Effector memory CD4-positive, alpha-beta T cell (primary cell): Measurements from ENCODE around the gene TLDC2.
"Not testable (repeated sequence)": the region's sequence is repeated elsewhere in the genome, so short reads cannot be mapped to it uniquely, and the experiment has no call there.

Source experiments
- DNase-seq, 3 donors: peaks; one replicate each; pipeline ENCODE4 v3.0.0-alpha.2; 2020
- H3K27ac ChIP-seq: 2 replicates; pipeline ENCODE4 v1.7.0; 2013; ENCODE audit warnings: mild to moderate bottlenecking, low read length, moderate library complexity; ENCODE audit not compliant: insufficient read depth, poor library complexity, severe bottlenecking
- H3K27me3 ChIP-seq: replicated peaks from 2 replicates; pipeline ENCODE4 v1.7.0; 2013; ENCODE audit warnings: mild to moderate bottlenecking, low read length; ENCODE audit not compliant: insufficient read depth, control insufficient read depth, poor library complexity, severe bottlenecking
- H3K36me3 ChIP-seq: 2 replicates; pipeline ENCODE4 v1.7.0; 2013; ENCODE audit warnings: mild to moderate bottlenecking, low read length, moderate library complexity; ENCODE audit not compliant: control insufficient read depth, insufficient read depth
- H3K4me1 ChIP-seq: 2 replicates; pipeline ENCODE4 v1.7.0; 2013; ENCODE audit warnings: low read length, mild to moderate bottlenecking; ENCODE audit not compliant: control insufficient read depth, insufficient read depth, poor library complexity, severe bottlenecking
- H3K4me3 ChIP-seq: 2 replicates; pipeline ENCODE4 v1.7.0; 2013; ENCODE audit warnings: low read length, low read depth, mild to moderate bottlenecking; ENCODE audit not compliant: insufficient read depth, poor library complexity, severe bottlenecking
- H3K9me3 ChIP-seq: 2 replicates; pipeline ENCODE4 v1.7.0; 2013; ENCODE audit warnings: mild to moderate bottlenecking, low read length, moderate library complexity; ENCODE audit not compliant: control insufficient read depth

The TLDC2 gene

DNA sequence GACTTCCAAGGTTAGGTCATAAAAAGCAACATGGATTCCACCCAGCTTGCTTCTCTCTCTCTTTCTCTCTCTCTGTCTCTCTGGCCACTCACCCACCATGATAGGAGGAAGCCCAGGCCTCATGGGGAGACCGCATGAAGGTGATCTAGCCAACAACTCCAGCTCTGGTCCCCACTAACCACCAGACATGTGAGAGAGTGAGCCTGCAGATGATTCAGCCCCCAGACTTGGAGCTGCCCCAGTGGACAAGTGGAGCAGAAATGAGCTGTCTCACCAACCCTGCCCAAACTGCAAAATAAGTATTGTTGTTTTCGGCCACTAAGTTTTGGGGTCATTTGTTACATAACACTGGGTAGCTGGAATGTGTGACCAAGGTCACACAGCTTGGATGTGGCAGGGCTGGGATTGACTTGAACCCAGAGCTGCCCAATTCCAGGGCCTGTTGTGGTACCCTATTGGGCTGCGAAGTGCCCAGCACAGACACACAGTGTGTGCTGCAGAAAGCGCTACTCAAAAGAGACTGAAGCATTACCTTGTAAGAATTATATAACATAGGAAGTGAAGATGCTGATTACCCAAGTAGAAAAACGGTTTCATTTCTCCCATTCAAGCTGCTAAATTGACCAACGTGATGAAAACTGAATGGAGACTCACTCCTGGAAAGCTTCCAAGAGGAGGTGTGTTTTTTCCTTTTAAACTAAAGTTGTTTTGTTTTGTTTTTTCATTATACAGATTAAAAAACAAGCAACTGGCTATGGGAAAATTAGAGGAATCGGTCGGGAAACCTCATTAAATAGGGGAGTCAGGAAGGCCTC, 9.1 kb upstream of the TLDC2 start:
- H3K27me3 ChIP-seq: peaks cover 2% of the 10 kb centered on the region
- DNase-seq: no peak
- no peak overlapping the region for H3K4me3 ChIP-seq
- no peaks in the 10 kb centered on the region for H3K9me3 ChIP-seq
- no peaks in the 10 kb centered on the region for H3K36me3 ChIP-seq
- H3K4me1 ChIP-seq: no peaks in the 10 kb centered on the region
- H3K27ac ChIP-seq: no peak overlapping the region

DNA sequence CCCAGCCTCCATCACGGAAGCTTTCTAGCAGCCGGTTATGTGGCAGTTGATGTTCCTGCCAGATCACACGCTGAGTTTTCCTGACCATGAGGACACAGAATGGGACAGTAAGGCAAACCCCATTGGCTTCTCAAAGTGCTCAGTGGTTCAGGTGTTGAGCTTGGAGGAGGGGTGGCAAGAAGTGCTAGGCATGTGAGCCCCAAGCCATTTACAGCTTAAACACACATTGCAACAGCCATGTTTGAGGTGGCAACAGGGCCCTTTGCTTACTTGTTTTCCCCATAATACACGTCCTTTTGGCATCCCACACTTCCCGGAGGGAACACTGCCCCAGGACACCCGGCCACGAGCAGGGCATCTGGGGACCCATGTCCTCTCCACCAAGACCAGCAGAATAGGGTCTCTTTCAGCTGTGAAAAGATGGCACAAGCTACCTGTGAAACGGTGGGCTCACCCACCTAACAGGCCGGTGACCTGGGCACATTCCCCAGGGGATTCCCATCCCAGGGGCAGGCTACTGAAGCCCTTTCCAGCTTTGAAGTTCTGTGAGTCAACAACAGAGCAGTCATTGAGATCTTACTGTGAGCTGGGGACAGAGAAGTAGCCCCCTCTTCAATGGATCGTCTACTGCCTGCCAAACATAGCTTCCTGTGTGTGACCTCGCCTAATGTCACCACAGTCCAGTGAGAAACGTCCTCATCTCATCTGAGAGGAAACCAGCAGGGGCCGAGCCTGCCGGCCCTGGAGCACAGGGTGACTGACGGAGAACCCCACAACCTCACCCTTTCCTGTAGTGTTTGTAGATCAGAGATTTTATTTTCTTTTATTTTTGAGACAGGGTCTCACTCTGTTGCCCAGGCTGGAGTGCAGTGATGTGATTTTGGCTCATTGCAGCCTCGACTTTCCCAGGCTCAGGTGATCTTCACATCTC, 4.0 kb upstream of the TLDC2 start:
- H3K4me3 ChIP-seq: no peak overlapping the region
- no peaks in the 10 kb centered on the region for H3K36me3 ChIP-seq
- no peaks in the 10 kb centered on the region for H3K9me3 ChIP-seq
- no peaks in the 10 kb centered on the region for H3K27me3 ChIP-seq
- no peaks in the 10 kb centered on the region for H3K4me1 ChIP-seq
- DNase-seq: no peak
- no peak overlapping the region for H3K27ac ChIP-seq

DNA sequence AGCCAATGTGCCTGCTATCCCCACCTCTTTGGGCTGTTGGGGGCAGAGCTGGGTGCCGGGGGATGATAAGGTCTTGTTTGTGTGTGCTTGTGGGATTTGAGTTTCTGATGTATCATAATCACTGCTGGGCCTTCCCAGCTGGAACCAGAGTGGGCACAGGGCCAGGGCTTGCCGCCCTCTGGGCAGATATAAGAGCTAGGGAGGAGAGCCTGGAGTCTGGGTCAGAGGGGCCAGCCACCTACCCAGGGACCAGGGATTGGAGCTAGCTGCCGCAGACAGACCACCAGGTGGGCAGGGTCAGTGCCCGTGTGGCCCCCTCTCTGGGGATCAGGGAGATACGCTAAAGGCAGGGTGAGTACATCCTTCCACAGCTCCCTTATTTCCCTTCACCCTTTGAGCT, 3.1 kb upstream of the TLDC2 start:
- Histone ChIP-seq H3K27ac (no peak overlapping the region), H3K9me3 (no peaks in the 10 kb centered on the region), H3K27me3 (no peaks in the 10 kb centered on the region), H3K4me3 (no peak overlapping the region), H3K36me3 (no peaks in the 10 kb centered on the region), H3K4me1 (no peaks in the 10 kb centered on the region)
- DNase-seq: no peak

DNA sequence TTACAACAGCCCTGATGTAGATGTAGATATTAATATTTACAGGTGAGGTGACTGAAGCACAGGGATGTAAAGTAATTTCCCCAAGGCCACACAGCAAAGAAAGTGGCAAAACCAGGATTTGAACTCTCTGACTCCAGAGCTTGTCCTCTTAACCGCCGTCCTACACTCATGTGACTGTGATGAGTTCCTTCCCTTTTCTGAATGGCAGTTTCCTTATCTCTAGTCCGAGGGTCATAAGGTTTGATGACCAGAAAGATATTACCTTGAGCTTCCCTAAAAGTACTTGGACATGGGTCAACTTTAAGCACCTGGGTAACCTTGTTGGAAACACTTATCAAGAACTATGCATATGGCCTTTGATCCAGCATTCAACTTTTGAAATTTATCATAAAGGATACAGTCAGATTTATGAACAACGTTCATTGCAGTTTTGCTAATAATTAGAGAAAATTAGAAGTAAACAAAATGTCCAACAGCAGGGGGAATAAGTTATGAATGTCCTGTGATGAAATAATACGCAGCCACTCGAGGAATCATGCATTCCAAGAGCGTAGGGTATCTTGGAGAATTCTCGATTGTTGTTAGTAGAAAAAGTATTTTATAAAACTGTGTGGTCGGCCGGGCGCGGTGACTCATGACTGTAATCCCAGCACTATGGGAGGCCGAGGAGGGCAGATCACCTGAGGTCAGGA, 2.3 kb upstream of the TLDC2 start:
- H3K4me3 ChIP-seq: no peak overlapping the region
- DNase-seq: no peak
- no peaks in the 10 kb centered on the region for H3K9me3 ChIP-seq
- no peaks in the 10 kb centered on the region for H3K27me3 ChIP-seq
- no peak overlapping the region for H3K27ac ChIP-seq
- H3K4me1 ChIP-seq: no peaks in the 10 kb centered on the region
- no peaks in the 10 kb centered on the region for H3K36me3 ChIP-seq

- not testable (repeated sequence) for H3K36me3 ChIP-seq, H3K27me3 ChIP-seq, H3K4me3 ChIP-seq
Measured at GRCh38 chr20:36875093-36875492, 845 bp upstream of the TLDC2 start.

GRCh38 chr20:36876473-36876833, 515 bp downstream of the TLDC2 start:
- H3K27me3 ChIP-seq: no peaks in the 10 kb centered on the region
- H3K9me3 ChIP-seq: no peaks in the 10 kb centered on the region
- H3K4me3 ChIP-seq: no peak overlapping the region
- H3K36me3 ChIP-seq: no peaks in the 10 kb centered on the region
- no peak overlapping the region for H3K27ac ChIP-seq
- DNase-seq: no peak
- no peaks in the 10 kb centered on the region for H3K4me1 ChIP-seq

More at GRCh38 chr20:36875093-36875492, 845 bp upstream of the TLDC2 start:
- not testable (repeated sequence) for H3K4me1 ChIP-seq, H3K27ac ChIP-seq, DNase-seq, H3K9me3 ChIP-seq

GRCh38 chr20:36878941-36879340, 3.0 kb downstream of the TLDC2 start:
- H3K9me3 ChIP-seq: no peaks in the 10 kb centered on the region
- no peaks in the 10 kb centered on the region for H3K36me3 ChIP-seq
- H3K4me3 ChIP-seq: no peak overlapping the region
- H3K27ac ChIP-seq: no peak overlapping the region
- no peaks in the 10 kb centered on the region for H3K4me1 ChIP-seq
- no peak for DNase-seq
- no peaks in the 10 kb centered on the region for H3K27me3 ChIP-seq

GRCh38 chr20:36880741-36881250, 4.9 kb downstream of the TLDC2 start:
- Histone ChIP-seq H3K27me3 (no peaks in the 10 kb centered on the region), H3K9me3 (no peaks in the 10 kb centered on the region), H3K36me3 (no peaks in the 10 kb centered on the region), H3K27ac (no peak overlapping the region), H3K4me3 (no peak overlapping the region), H3K4me1 (no peaks in the 10 kb centered on the region)
- no peak for DNase-seq

GRCh38 chr20:36881331-36881730, 5.4 kb downstream of the TLDC2 start:
- no peaks in the 10 kb centered on the region for H3K36me3 ChIP-seq
- H3K4me3 ChIP-seq: no peak overlapping the region
- DNase-seq: no peak
- H3K4me1 ChIP-seq: no peaks in the 10 kb centered on the region
- no peaks in the 10 kb centered on the region for H3K27me3 ChIP-seq
- H3K9me3 ChIP-seq: no peaks in the 10 kb centered on the region
- H3K27ac ChIP-seq: no peak overlapping the region
